SK-N-SH (cell line): ENCODE measurements around the gene PNPLA1. TPM values are rescaled to one million over a fixed set of nuclear protein-coding genes. Genes with fewer than 3 reads are reported as not detected.

Experiments
- CTCF ChIA-PET: fragments of 300-600, 350-600 bp; formaldehyde crosslinking; extraction: SDS; loops from one replicate; lab custom pipeline; 2021; lab: Yijun Ruan, JAX
- POLR2A ChIA-PET: fragments of 350-600 bp; sonication (Branson Sonifier 250); formaldehyde crosslinking; extraction: SDS; loops from one replicate; lab custom pipeline; 2020; ENCODE audit warnings: antibody characterized with exemption, inconsistent platforms; lab: Yijun Ruan, JAX
- DNase-seq: peaks from one replicate; pipeline ENCODE4 v3.0.0; 2012
- H2AFZ ChIP-seq: fragments of 200-600 bp; sonication (generic); 2 replicates; pipeline ENCODE4 v1.8.1; 2016; ENCODE audit warnings: antibody characterized with exemption, mild to moderate bottlenecking, low read depth
- H3F3A ChIP-seq: fragments of 200-600 bp; sonication (generic); replicated peaks from 2 replicates; pipeline ENCODE3; 2016; ENCODE audit warnings: antibody characterized with exemption, mild to moderate bottlenecking; ENCODE audit not compliant: insufficient read depth
- H3K27ac ChIP-seq, 2 experiments: fragments of 200-500 bp in 1 of 2; fragments of 200-600 bp in 1 of 2; sonication (Bioruptor generic) in 1 of 2; sonication (generic), shearing (Covaris generic) in 1 of 2; 2 replicates each; pipeline versions ENCODE4 v1.5.1 to v1.6.1; 2014 to 2016; ENCODE audit warnings: low read depth in 2 of 2, inconsistent platforms in 1 of 2, low read length in 1 of 2, mild to moderate bottlenecking in 1 of 2, mixed read lengths in 1 of 2
- H3K27me3 ChIP-seq: fragments of 200-600 bp; sonication (generic), shearing (Covaris generic); 2 replicates; pipeline ENCODE4 v1.6.1; 2016; ENCODE audit warnings: mixed run types; ENCODE audit not compliant: insufficient read depth
- H3K36me3 ChIP-seq, 2 experiments: fragments of 200-500 bp in 1 of 2; fragments of 200-600 bp in 1 of 2; sonication (Bioruptor generic) in 1 of 2; sonication (generic) in 1 of 2; replicated peaks in 1 of 2; 2 replicates each; pipeline versions ENCODE3 to v1.5.1; 2014 to 2016; ENCODE audit warnings: low read length in 1 of 2, mild to moderate bottlenecking in 1 of 2; ENCODE audit not compliant: insufficient read depth in 2 of 2, control insufficient read depth in 1 of 2
- H3K4me1 ChIP-seq, 2 experiments: fragments of 200-500 bp in 1 of 2; fragments of 200-600 bp in 1 of 2; sonication (Bioruptor generic) in 1 of 2; sonication (generic), shearing (Covaris generic) in 1 of 2; 2 replicates each; pipeline versions ENCODE4 v1.5.1 to v1.6.1; 2014 to 2016; ENCODE audit warnings: low read depth in 1 of 2, low read length in 1 of 2, mixed run types in 1 of 2; ENCODE audit not compliant: insufficient read depth in 2 of 2, control insufficient read depth in 1 of 2
- H3K4me2 ChIP-seq: fragments of 200-600 bp; sonication (generic), shearing (Covaris generic); 2 replicates; pipeline ENCODE4 v1.6.1; 2017; ENCODE audit warnings: mixed run types
- H3K4me3 ChIP-seq, 2 experiments: fragments of 200-500 bp in 1 of 2; fragments of 200-600 bp in 1 of 2; sonication (Bioruptor generic) in 1 of 2; sonication (generic), shearing (Covaris generic) in 1 of 2; 2 replicates each; pipeline versions ENCODE4 v1.5.1 to v1.8.1; 2014 to 2016; ENCODE audit warnings: low read depth in 2 of 2, inconsistent platforms in 1 of 2, low read length in 1 of 2, mild to moderate bottlenecking in 1 of 2, mixed read lengths in 1 of 2, moderate library complexity in 1 of 2
- H3K79me2 ChIP-seq: fragments of 200-600 bp; sonication (generic); 2 replicates; pipeline ENCODE4 v1.8.1; 2017; ENCODE audit warnings: mild to moderate bottlenecking; ENCODE audit not compliant: insufficient read depth
- H3K9ac ChIP-seq: fragments of 200-600 bp; sonication (generic); 2 replicates; pipeline ENCODE4 v1.6.1; 2017; ENCODE audit warnings: mixed run types
- H3K9me2 ChIP-seq: fragments of 200-600 bp; sonication (generic); 2 replicates; pipeline ENCODE4 v1.6.1; 2017; ENCODE audit warnings: mixed run types
- H3K9me3 ChIP-seq: fragments of 200-600 bp; sonication (generic); 2 replicates; pipeline ENCODE4 v1.6.1; 2017; ENCODE audit warnings: mixed run types, mild to moderate bottlenecking, moderate library complexity
- H4K20me1 ChIP-seq: fragments of 200-600 bp; sonication (generic); 2 replicates; pipeline ENCODE4 v1.6.1; 2017; ENCODE audit warnings: mild to moderate bottlenecking, mixed run types; ENCODE audit not compliant: insufficient read depth
- ELF1 ChIP-seq: IDR thresholded peaks from 2 replicates; pipeline ENCODE4 v1.4.0; 2012
- GABPA ChIP-seq: IDR thresholded peaks from 2 replicates; pipeline ENCODE4 v1.4.0; 2012; ENCODE audit warnings: low read depth, mild to moderate bottlenecking
- JUND ChIP-seq: IDR thresholded peaks from 2 replicates; pipeline ENCODE4 v1.4.0; 2012
- MAX ChIP-seq: IDR thresholded peaks from 2 replicates; pipeline ENCODE4 v1.4.0; 2012; ENCODE audit warnings: low read depth
- MEF2A ChIP-seq: IDR thresholded peaks from 2 replicates; pipeline ENCODE4 v1.4.0; 2012; ENCODE audit warnings: low read depth, borderline replicate concordance
- NRF1 ChIP-seq: IDR thresholded peaks from 2 replicates; pipeline ENCODE4 v1.6.1; 2012; ENCODE audit warnings: low read depth, mild to moderate bottlenecking, low read length
- PBX3 ChIP-seq: IDR thresholded peaks from 2 replicates; pipeline ENCODE4; 2012
- POLR2AphosphoS5 ChIP-seq: IDR thresholded peaks from 2 replicates; pipeline ENCODE4 v1.6.1; 2012; ENCODE audit warnings: low read depth, low read length
- RAD21 ChIP-seq: IDR thresholded peaks from 2 replicates; pipeline ENCODE4 v1.6.1; 2012; ENCODE audit warnings: mild to moderate bottlenecking, low read length
- RCOR1 ChIP-seq: fragments of 150-350 bp; IDR thresholded peaks from 2 replicates; pipeline ENCODE4 v1.6.1; 2017; ENCODE audit warnings: antibody characterized with exemption, low read length
- RFX5 ChIP-seq: IDR thresholded peaks from 2 replicates; pipeline ENCODE4 v1.6.1; 2012; ENCODE audit warnings: mild to moderate bottlenecking, improper control_type of control experiment, low read length
- TAF1 ChIP-seq: IDR thresholded peaks from 2 replicates; pipeline ENCODE4 v1.6.1; 2012; ENCODE audit warnings: low read depth, mild to moderate bottlenecking, low read length, moderate library complexity, borderline replicate concordance
- TCF12 ChIP-seq: IDR thresholded peaks from 2 replicates; pipeline ENCODE4 v1.4.0; 2012
- TEAD4 ChIP-seq: IDR thresholded peaks from 2 replicates; pipeline ENCODE4 v1.4.0; 2012; ENCODE audit warnings: mild to moderate bottlenecking, borderline replicate concordance; ENCODE audit not compliant: insufficient read depth
- USF2 ChIP-seq: fragments of 150-350 bp; IDR thresholded peaks from 2 replicates; pipeline ENCODE4 v1.6.1; 2017; ENCODE audit warnings: antibody characterized with exemption, low read length, low read depth, borderline replicate concordance
- YY1 ChIP-seq: IDR thresholded peaks from 2 replicates; pipeline ENCODE4 v1.4.0; 2012; ENCODE audit warnings: low read depth, mild to moderate bottlenecking
- WGBS: methylation state at CpG from one replicate; pipeline ENCODE4 v1.1.6; 2017; ENCODE audit warnings: low lambda C conversion rate; 5-methylcytosine and 5-hydroxymethylcytosine counted together
- polyA plus RNA-seq, 3 experiments: library from polyadenylated mRNA; depleted of rRNA; stranded (reverse); fragments of >200 nt; gene quantifications; 2 replicates each; pipeline ENCODE4 v1.2.3, GENCODE V29; 2012
- TF ChIP-seq, protein P1 (sequence below): fragments of 200-600 bp; sonication (generic); IDR thresholded peaks from 2 replicates; pipeline ENCODE4 v1.6.1; 2017; ENCODE audit warnings: antibody characterized with exemption, mild to moderate bottlenecking, moderate library complexity
- TF ChIP-seq, protein P2 (sequence below): IDR thresholded peaks from 2 replicates; pipeline ENCODE4 v1.4.0; 2012; ENCODE audit warnings: low read depth, borderline replicate concordance
- TF ChIP-seq, protein P3 (sequence below): IDR thresholded peaks from 2 replicates; pipeline ENCODE4 v1.4.0; 2012; ENCODE audit warnings: low read depth, borderline replicate concordance

PNPLA1 gene
- polyA plus RNA-seq, 1 of the 3 experiments (the other 2 are of a cell fraction), result not detected

DNA sequence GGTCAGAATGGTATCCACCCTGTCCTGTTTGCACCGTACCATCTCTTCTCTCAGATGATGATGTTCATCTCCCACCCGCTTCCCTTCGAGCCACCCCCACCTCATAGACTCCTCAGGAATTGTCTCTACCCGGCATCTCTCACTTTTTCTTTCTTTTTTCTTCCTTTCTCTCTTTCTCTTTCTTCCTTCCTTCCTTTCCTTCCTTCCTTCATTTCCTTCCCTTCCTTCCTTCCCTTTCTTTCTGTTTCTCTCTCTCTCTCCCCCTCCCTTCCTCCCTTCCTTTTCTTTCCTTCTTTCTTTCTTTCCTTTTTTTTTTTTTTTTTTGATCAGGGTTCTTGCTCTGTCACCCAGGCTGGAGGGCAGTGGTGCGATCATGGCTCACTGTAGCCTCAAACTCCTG is 27.7 kb upstream of the PNPLA1 start:
- CTCF ChIA-PET, result interaction anchor here (1.2 to 2.2 kb wide), 2 partner anchors 28 to 60 kb away, joined by 3 to 8 read pairs; no protein-coding TSS in a partner anchor
- H3K79me2 ChIP-seq, result no peaks in the 10 kb centered on the region
- no peaks in the 10 kb centered on the region for H4K20me1 ChIP-seq
- H3K9me2 ChIP-seq, result no peaks in the 10 kb centered on the region
- H3K36me3 ChIP-seq, result no peaks in the 10 kb centered on the region
- H3F3A ChIP-seq, result no peaks in the 10 kb centered on the region
- H3K4me3 ChIP-seq, result no peak overlapping the region
- TF ChIP-seq TAF1 (no peak), MEF2A (no peak), TCF12 (no peak), POLR2AphosphoS5 (no peak), RAD21 (no peak), GABPA (no peak), ELF1 (no peak), RFX5 (no peak), USF2 (no peak), RCOR1 (no peak), JUND (no peak)
- TF ChIP-seq, protein P1, sequence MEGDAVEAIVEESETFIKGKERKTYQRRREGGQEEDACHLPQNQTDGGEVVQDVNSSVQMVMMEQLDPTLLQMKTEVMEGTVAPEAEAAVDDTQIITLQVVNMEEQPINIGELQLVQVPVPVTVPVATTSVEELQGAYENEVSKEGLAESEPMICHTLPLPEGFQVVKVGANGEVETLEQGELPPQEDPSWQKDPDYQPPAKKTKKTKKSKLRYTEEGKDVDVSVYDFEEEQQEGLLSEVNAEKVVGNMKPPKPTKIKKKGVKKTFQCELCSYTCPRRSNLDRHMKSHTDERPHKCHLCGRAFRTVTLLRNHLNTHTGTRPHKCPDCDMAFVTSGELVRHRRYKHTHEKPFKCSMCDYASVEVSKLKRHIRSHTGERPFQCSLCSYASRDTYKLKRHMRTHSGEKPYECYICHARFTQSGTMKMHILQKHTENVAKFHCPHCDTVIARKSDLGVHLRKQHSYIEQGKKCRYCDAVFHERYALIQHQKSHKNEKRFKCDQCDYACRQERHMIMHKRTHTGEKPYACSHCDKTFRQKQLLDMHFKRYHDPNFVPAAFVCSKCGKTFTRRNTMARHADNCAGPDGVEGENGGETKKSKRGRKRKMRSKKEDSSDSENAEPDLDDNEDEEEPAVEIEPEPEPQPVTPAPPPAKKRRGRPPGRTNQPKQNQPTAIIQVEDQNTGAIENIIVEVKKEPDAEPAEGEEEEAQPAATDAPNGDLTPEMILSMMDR, result no peak
- H3K27ac ChIP-seq, result no peak overlapping the region
- 88% methylated on average over 5 of the region's 5 CpGs for WGBS
- POLR2A ChIA-PET, result no interaction called here
- no peak overlapping the region for H2AFZ ChIP-seq
- H3K9ac ChIP-seq, result no peak overlapping the region
- H3K4me1 ChIP-seq, result peaks cover 0 to 18% of the 10 kb centered on the region in 2 experiments; a peak in 1 of 4 replicates
- H3K4me2 ChIP-seq, result no peak overlapping the region
- DNase-seq, result no peak
- H3K9me3 ChIP-seq, result no peaks in the 10 kb centered on the region
- no peaks in the 10 kb centered on the region for H3K27me3 ChIP-seq

DNA sequence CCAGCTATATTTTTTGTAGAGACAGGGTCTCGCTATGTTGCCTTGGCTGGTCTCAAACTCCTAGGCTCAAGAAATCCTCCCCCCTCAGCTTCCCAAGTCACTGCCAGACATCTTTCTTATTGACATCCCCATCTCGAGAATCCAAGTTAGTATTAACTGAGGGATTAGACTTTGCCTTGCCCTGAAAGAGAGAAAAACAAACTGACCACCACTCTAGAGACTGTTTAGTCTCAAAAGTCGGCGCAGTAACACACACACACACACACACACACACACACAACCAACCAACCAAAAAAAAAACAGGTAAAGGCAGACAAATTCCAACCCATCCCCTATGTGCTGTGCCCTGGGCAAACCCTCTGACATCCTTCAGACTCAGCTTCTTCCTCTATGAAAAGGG is 27.2 kb upstream of the PNPLA1 start:
- no peak for DNase-seq
- Histone ChIP-seq H3K9me3 (no peaks in the 10 kb centered on the region), H3K27me3 (no peaks in the 10 kb centered on the region), H3K9me2 (no peaks in the 10 kb centered on the region), H4K20me1 (no peaks in the 10 kb centered on the region), H3F3A (no peaks in the 10 kb centered on the region), H3K4me2 (no peak overlapping the region), H3K79me2 (no peaks in the 10 kb centered on the region), H3K36me3 (no peaks in the 10 kb centered on the region), H3K9ac (no peak overlapping the region), H3K4me1 (peaks cover 0 to 18% of the 10 kb centered on the region in 2 experiments; a peak in 1 of 4 replicates), H2AFZ (no peak overlapping the region), H3K27ac (no peak overlapping the region), H3K4me3 (no peak overlapping the region)
- WGBS, result 58% methylated on average over 4 of the region's 4 CpGs
- ChIA-PET CTCF (interaction anchor here (1.2 to 2.2 kb wide), 3 partner anchors 28 to 215 kb away, joined by 3 to 8 read pairs (median 3); partner anchors contain the start of gene MAPK14), POLR2A (no interaction called here)
- TF ChIP-seq YY1 (no peak), PBX3 (no peak), TAF1 (no peak), NRF1 (no peak), JUND (no peak), ELF1 (no peak), GABPA (no peak), POLR2AphosphoS5 (no peak), TEAD4 (no peak), MAX (no peak)
- TF ChIP-seq, protein P2, sequence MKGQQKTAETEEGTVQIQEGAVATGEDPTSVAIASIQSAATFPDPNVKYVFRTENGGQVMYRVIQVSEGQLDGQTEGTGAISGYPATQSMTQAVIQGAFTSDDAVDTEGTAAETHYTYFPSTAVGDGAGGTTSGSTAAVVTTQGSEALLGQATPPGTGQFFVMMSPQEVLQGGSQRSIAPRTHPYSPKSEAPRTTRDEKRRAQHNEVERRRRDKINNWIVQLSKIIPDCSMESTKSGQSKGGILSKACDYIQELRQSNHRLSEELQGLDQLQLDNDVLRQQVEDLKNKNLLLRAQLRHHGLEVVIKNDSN, result no peak
- TF ChIP-seq, protein P1, result no peak
- TF ChIP-seq, protein P3, sequence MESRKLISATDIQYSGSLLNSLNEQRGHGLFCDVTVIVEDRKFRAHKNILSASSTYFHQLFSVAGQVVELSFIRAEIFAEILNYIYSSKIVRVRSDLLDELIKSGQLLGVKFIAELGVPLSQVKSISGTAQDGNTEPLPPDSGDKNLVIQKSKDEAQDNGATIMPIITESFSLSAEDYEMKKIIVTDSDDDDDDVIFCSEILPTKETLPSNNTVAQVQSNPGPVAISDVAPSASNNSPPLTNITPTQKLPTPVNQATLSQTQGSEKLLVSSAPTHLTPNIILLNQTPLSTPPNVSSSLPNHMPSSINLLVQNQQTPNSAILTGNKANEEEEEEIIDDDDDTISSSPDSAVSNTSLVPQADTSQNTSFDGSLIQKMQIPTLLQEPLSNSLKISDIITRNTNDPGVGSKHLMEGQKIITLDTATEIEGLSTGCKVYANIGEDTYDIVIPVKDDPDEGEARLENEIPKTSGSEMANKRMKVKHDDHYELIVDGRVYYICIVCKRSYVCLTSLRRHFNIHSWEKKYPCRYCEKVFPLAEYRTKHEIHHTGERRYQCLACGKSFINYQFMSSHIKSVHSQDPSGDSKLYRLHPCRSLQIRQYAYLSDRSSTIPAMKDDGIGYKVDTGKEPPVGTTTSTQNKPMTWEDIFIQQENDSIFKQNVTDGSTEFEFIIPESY, result no peak
